Fibroblast of skin of right quadriceps (primary cell): ENCODE data around the gene MRRF.
"Not testable (repeated sequence)": the region's sequence is repeated elsewhere in the genome, so short reads cannot be mapped to it uniquely, and the experiment has no call there.

Experiments used
- DNase-seq: peaks from one replicate; pipeline ENCODE4 v3.0.0-alpha.2; 2013

The MRRF gene

GRCh38 chr9:122277285-122277897 lies 12.7 kb downstream of the MRRF start:
- no peak for DNase-seq

GRCh38 chr9:122281368-122281767 lies 16.7 kb downstream of the MRRF start:
- no peak for DNase-seq

- no peak for DNase-seq
Observed at GRCh38 chr9:122286764-122287163, 22.1 kb downstream of the MRRF start.

GRCh38 chr9:122287214-122287720 lies 22.6 kb downstream of the MRRF start:
- no peak for DNase-seq

- no peak for DNase-seq
Observed at GRCh38 chr9:122291458-122291857, 26.8 kb downstream of the MRRF start.

- no peak for DNase-seq
Observed at GRCh38 chr9:122294531-122294930, 29.8 kb downstream of the MRRF start.

- no peak for DNase-seq
Observed at GRCh38 chr9:122297512-122297911, 32.8 kb downstream of the MRRF start.

- peak; percentile 7 for DNase-seq
Observed at GRCh38 chr9:122302237-122303093, 37.8 kb downstream of the MRRF start.

GRCh38 chr9:122307061-122307460 lies 42.4 kb downstream of the MRRF start:
- DNase-seq = no peak

- no peak for DNase-seq
Observed at GRCh38 chr9:122307925-122308324, 43.2 kb downstream of the MRRF start.

- DNase-seq = no peak
Observed at GRCh38 chr9:122309861-122310260, 45.2 kb downstream of the MRRF start.

- no peak for DNase-seq
Observed at GRCh38 chr9:122314165-122314564, 49.5 kb downstream of the MRRF start.

- DNase-seq = no peak
Observed at GRCh38 chr9:122315534-122315933, 50.9 kb downstream of the MRRF start.

- no peak for DNase-seq
Observed at GRCh38 chr9:122318284-122318683, 53.6 kb downstream of the MRRF start.

- DNase-seq = no peak
Observed at GRCh38 chr9:122320413-122320881, 55.8 kb downstream of the MRRF start.

- no peak for DNase-seq
Observed at GRCh38 chr9:122322553-122322952, 57.9 kb downstream of the MRRF start.

GRCh38 chr9:122324665-122325064 lies 60.0 kb downstream of the MRRF start:
- not testable (repeated sequence) for DNase-seq

GRCh38 chr9:122325124-122325523 lies 60.4 kb downstream of the MRRF start:
- DNase-seq = peak; percentile 21

GRCh38 chr9:122327175-122327574 lies 62.5 kb downstream of the MRRF start:
- no peak for DNase-seq

GRCh38 chr9:122329597-122329996 lies 64.9 kb downstream of the MRRF start:
- no peak for DNase-seq

GRCh38 chr9:122330466-122330865 lies 65.8 kb downstream of the MRRF start:
- DNase-seq = not testable (repeated sequence)

- no peak for DNase-seq
Observed at GRCh38 chr9:122331523-122331927, 66.8 kb downstream of the MRRF start.

GRCh38 chr9:122332083-122332482 lies 67.4 kb downstream of the MRRF start:
- DNase-seq = no peak

- no peak for DNase-seq
Observed at GRCh38 chr9:122332644-122333043, 68.0 kb downstream of the MRRF start.
